ENCODE measurements around the gene GHR. TPM values are rescaled to one million over a fixed set of nuclear protein-coding genes. Genes with fewer than 3 reads are reported as not detected.
A peak's percentile ranks its signal among the peaks of the same experiment; 100 is the strongest.

Gene GHR
- total and polyA plus RNA-seq, 2 donors from 2014 or later = 3.7 to 6.5 TPM

- H3K4me3 ChIP-seq (ENCODE audit: low read length in 3 of 3) = no peak overlapping the region
- no peaks in the 10 kb centered on the region for H3K36me3 ChIP-seq (ENCODE audit: control insufficient read depth in 2 of 3, insufficient read depth in 3 of 3, low read length in 3 of 3)
- no peak overlapping the region for H3K9ac ChIP-seq (ENCODE audit: low read length in 3 of 3)
- FAIRE-seq (no peak), DNase-seq (no peak)
- H3K27ac ChIP-seq (ENCODE audit: low read depth in 2 of 2, low read length in 2 of 2) = no peak overlapping the region
- H3K4me1 ChIP-seq (ENCODE audit: control insufficient read depth in 2 of 3, insufficient read depth in 2 of 3, low read depth in 1 of 3, low read length in 3 of 3) = peaks cover 0 to 28% (median 6%) of the 10 kb centered on the region in 3 donors
- H3K27me3 ChIP-seq (ENCODE audit: control insufficient read depth, insufficient read depth, low read length) = no peaks in the 10 kb centered on the region
- H3K9me3 ChIP-seq (ENCODE audit: control insufficient read depth in 2 of 3, insufficient read depth in 1 of 3, low read length in 3 of 3) = no peaks in the 10 kb centered on the region
- intact Hi-C loops (cut with DNase I) = no loop called here
- TF ChIP-seq, protein P1, sequence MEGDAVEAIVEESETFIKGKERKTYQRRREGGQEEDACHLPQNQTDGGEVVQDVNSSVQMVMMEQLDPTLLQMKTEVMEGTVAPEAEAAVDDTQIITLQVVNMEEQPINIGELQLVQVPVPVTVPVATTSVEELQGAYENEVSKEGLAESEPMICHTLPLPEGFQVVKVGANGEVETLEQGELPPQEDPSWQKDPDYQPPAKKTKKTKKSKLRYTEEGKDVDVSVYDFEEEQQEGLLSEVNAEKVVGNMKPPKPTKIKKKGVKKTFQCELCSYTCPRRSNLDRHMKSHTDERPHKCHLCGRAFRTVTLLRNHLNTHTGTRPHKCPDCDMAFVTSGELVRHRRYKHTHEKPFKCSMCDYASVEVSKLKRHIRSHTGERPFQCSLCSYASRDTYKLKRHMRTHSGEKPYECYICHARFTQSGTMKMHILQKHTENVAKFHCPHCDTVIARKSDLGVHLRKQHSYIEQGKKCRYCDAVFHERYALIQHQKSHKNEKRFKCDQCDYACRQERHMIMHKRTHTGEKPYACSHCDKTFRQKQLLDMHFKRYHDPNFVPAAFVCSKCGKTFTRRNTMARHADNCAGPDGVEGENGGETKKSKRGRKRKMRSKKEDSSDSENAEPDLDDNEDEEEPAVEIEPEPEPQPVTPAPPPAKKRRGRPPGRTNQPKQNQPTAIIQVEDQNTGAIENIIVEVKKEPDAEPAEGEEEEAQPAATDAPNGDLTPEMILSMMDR (IDR thresholded peaks at IDR 0.05; ENCODE audit: borderline replicate concordance, extremely low read depth, insufficient read depth) = no peak
Observed at GRCh38 chr5:42517164-42517563, 93.9 kb downstream of the GHR start.

DNA sequence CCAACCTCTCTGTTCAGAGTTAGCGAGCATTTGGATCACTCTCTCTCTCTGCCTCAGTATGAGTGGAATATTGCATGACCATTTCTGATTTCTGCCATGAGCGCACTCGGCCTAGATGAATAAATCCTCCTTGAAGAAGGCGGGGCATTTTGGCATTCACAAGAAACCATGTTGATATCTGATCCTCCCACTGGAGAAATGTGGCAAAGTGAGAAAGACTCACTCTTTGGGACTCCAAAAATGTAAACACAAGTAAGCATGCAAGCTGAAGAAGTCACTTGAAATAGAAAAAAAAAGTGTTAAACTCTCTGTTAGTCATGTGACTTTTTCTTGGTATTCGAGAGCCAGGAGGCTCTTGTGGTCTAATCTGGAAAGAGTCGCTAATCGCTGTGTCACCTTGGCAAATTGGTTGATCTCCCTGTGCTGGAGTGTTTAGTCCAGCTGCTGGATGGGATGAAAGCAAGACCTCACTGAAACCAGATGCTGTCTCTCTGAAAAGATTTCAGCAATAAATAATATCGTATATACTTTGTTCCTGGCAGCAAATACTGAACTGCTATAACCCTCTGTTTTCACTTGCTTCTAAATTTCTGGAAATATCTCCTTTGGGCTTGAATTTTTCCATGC, 95.5 kb downstream of the GHR start:
- intact Hi-C loops (cut with DNase I) = no loop called here
- Histone ChIP-seq H3K9me3 (ENCODE audit: control insufficient read depth in 2 of 3, insufficient read depth in 1 of 3, low read length in 3 of 3) (no peaks in the 10 kb centered on the region), H3K27ac (ENCODE audit: low read depth in 2 of 2, low read length in 2 of 2) (no peak overlapping the region), H3K27me3 (ENCODE audit: control insufficient read depth, insufficient read depth, low read length) (no peaks in the 10 kb centered on the region), H3K4me1 (ENCODE audit: control insufficient read depth in 2 of 3, insufficient read depth in 2 of 3, low read depth in 1 of 3, low read length in 3 of 3) (peaks cover 0 to 28% (median 6%) of the 10 kb centered on the region in 3 donors), H3K4me3 (ENCODE audit: low read length in 3 of 3) (no peak overlapping the region), H3K36me3 (ENCODE audit: control insufficient read depth in 2 of 3, insufficient read depth in 3 of 3, low read length in 3 of 3) (no peaks in the 10 kb centered on the region), H3K9ac (ENCODE audit: low read length in 3 of 3) (no peak overlapping the region)
- FAIRE-seq (no peak), DNase-seq (peak in 2 of 5 donors; percentile 9 to 48)
- TF ChIP-seq, protein P1 (IDR thresholded peaks at IDR 0.05; ENCODE audit: borderline replicate concordance, extremely low read depth, insufficient read depth) = no peak

- Histone ChIP-seq H3K27me3 (ENCODE audit: control insufficient read depth, insufficient read depth, low read length) (no peaks in the 10 kb centered on the region), H3K27ac (ENCODE audit: low read depth in 2 of 2, low read length in 2 of 2) (no peak overlapping the region), H3K4me3 (ENCODE audit: low read length in 3 of 3) (no peak overlapping the region), H3K4me1 (ENCODE audit: control insufficient read depth in 2 of 3, insufficient read depth in 2 of 3, low read depth in 1 of 3, low read length in 3 of 3) (peaks cover 0 to 22% (median 0%) of the 10 kb centered on the region in 3 donors), H3K9ac (ENCODE audit: low read length in 3 of 3) (no peak overlapping the region), H3K36me3 (ENCODE audit: control insufficient read depth in 2 of 3, insufficient read depth in 3 of 3, low read length in 3 of 3) (no peaks in the 10 kb centered on the region), H3K9me3 (ENCODE audit: control insufficient read depth in 2 of 3, insufficient read depth in 1 of 3, low read length in 3 of 3) (no peaks in the 10 kb centered on the region)
- FAIRE-seq (no peak), DNase-seq (no peak)
- intact Hi-C loops (cut with DNase I) = no loop called here
- TF ChIP-seq, protein P1 (IDR thresholded peaks at IDR 0.05; ENCODE audit: borderline replicate concordance, extremely low read depth, insufficient read depth) = no peak
Observed at GRCh38 chr5:42520203-42520602, 97.0 kb downstream of the GHR start.

GRCh38 chr5:42520957-42521356, 97.7 kb downstream of the GHR start:
- TF ChIP-seq, protein P1 (IDR thresholded peaks at IDR 0.05; ENCODE audit: borderline replicate concordance, extremely low read depth, insufficient read depth) = no peak
- H3K9me3 ChIP-seq (ENCODE audit: control insufficient read depth in 2 of 3, insufficient read depth in 1 of 3, low read length in 3 of 3) = no peaks in the 10 kb centered on the region
- H3K9ac ChIP-seq (ENCODE audit: low read length in 3 of 3) = no peak overlapping the region
- H3K27ac ChIP-seq (ENCODE audit: low read depth in 2 of 2, low read length in 2 of 2) = no peak overlapping the region
- no peaks in the 10 kb centered on the region for H3K36me3 ChIP-seq (ENCODE audit: control insufficient read depth in 2 of 3, insufficient read depth in 3 of 3, low read length in 3 of 3)
- H3K27me3 ChIP-seq (ENCODE audit: control insufficient read depth, insufficient read depth, low read length) = no peaks in the 10 kb centered on the region
- FAIRE-seq (no peak), DNase-seq (no peak)
- intact Hi-C loops (cut with DNase I) = no loop called here
- no peak overlapping the region for H3K4me3 ChIP-seq (ENCODE audit: low read length in 3 of 3)
- H3K4me1 ChIP-seq (ENCODE audit: control insufficient read depth in 2 of 3, insufficient read depth in 2 of 3, low read depth in 1 of 3, low read length in 3 of 3) = peaks cover 0 to 15% (median 0%) of the 10 kb centered on the region in 3 donors
